ENCODE results near the gene ATP4B. TPM values are rescaled to one million over a fixed set of nuclear protein-coding genes. Genes with fewer than 3 reads are reported as not detected.

Gene ATP4B
- polyA plus RNA-seq, 4 donors = 0.54 TPM; not detected in 3

DNA sequence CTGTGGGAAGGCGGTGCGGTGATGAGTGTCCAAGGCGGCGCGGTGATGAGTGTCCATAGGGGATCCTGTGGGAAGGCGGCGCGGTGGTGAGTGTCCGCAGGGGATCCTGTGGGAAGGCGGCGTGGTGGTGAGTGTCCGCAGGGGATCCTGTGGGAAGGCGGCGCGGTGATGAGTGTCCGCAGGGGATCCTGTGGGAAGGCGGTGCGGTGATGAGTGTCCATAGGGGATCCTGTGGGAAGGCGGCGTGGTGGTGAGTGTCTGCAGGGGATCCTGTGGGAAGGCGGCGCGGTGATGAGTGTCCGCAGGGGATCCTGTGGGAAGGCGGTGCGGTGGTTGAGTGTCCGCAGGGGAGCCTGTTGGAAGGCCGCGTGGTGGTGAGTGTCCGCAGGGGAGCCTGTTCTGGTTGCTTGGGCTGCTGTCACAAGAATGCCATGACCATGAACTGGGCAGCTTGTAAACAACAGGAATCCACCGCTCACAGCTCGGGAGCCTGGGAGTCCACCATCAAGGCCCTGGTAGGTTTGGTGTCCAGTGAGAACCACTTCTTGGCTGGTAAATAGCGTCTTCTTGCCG, 52.0 kb downstream of the ATP4B start:
- peaks cover 0 to 8% of the 10 kb centered on the region in 2 donors for H3K9me3 ChIP-seq (ENCODE audit: control insufficient read depth in 2 of 2, insufficient read depth in 1 of 2, low read depth in 1 of 2, low read length in 1 of 2)
- H3K27ac ChIP-seq (ENCODE audit: low read depth in 1 of 3, low read length in 2 of 3) = no peak overlapping the region
- H3K4me1 ChIP-seq (ENCODE audit: control insufficient read depth in 3 of 3, insufficient read depth in 2 of 3, low read depth in 1 of 3, low read length in 2 of 3) = no peaks in the 10 kb centered on the region
- no peak for FAIRE-seq
- DNase-seq = no peak
- H3K36me3 ChIP-seq (ENCODE audit: control insufficient read depth in 3 of 3, insufficient read depth in 2 of 3, low read depth in 1 of 3, low read length in 3 of 3) = peaks cover 0 to 79% (median 5%) of the 10 kb centered on the region in 3 donors
- H3K4me3 ChIP-seq (ENCODE audit: low read depth in 1 of 3, low read length in 3 of 3) = no peak overlapping the region
- 96 to 98% (median 97%) methylated on average over 31 to 34 of the region's 34 CpGs for WGBS, 3 donors
- no peaks in the 10 kb centered on the region for H3K27me3 ChIP-seq (ENCODE audit: control insufficient read depth in 3 of 3, insufficient read depth in 3 of 3, low read length in 3 of 3)

DNA sequence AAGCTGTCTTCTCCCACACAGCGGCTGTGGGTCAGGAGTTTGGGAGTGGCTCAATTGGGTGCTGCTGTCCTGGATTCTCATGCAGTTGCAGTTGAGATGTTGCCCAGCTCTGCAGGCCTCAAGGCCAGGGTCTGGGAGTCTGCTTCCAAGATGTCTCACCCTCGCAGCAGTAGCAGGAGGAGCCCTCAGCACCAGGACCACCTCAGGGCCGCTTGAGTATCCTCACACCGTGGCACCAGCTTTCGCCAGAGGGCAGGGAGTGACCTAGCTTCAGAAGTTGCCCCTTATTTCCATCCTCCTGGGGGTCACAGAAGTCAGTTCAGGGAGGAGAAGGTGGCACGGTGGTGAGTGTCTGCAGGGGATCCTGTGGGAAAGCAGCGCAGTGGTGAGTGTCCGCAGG, 52.5 kb downstream of the ATP4B start:
- WGBS, 3 donors = 96 to 98% (median 97%) methylated on average over 8 of the region's 8 CpGs
- H3K27ac ChIP-seq (ENCODE audit: low read depth in 1 of 3, low read length in 2 of 3) = no peak overlapping the region
- FAIRE-seq (no peak), DNase-seq (no peak)
- H3K36me3 ChIP-seq (ENCODE audit: control insufficient read depth in 3 of 3, insufficient read depth in 2 of 3, low read depth in 1 of 3, low read length in 3 of 3) = peaks cover 0 to 80% (median 5%) of the 10 kb centered on the region in 3 donors
- peaks cover 0 to 12% of the 10 kb centered on the region in 2 donors for H3K9me3 ChIP-seq (ENCODE audit: control insufficient read depth in 2 of 2, insufficient read depth in 1 of 2, low read depth in 1 of 2, low read length in 1 of 2)
- H3K4me3 ChIP-seq (ENCODE audit: low read depth in 1 of 3, low read length in 3 of 3) = no peak overlapping the region
- no peaks in the 10 kb centered on the region for H3K27me3 ChIP-seq (ENCODE audit: control insufficient read depth in 3 of 3, insufficient read depth in 3 of 3, low read length in 3 of 3)
- no peaks in the 10 kb centered on the region for H3K4me1 ChIP-seq (ENCODE audit: control insufficient read depth in 3 of 3, insufficient read depth in 2 of 3, low read depth in 1 of 3, low read length in 2 of 3)

DNA sequence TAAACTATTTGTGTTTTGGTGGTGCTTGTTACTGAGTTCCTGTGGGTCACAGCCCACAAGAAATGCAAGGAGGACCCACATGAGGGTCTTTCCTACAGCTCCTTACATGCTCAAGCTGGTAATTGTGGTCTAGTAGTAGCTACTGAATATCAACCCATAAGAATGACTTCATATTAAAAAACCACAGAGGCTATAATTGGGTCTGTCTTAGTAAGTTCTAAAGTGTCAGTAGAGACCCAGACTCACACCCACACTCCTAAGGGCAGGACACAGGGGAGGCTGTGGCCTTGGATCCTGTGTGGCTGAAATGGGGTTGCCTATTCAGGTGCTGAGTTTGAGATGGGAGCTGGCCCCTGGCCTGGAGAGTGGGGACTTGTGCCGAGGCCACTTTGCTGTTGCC, 53.8 kb downstream of the ATP4B start:
- no peak for DNase-seq

DNA sequence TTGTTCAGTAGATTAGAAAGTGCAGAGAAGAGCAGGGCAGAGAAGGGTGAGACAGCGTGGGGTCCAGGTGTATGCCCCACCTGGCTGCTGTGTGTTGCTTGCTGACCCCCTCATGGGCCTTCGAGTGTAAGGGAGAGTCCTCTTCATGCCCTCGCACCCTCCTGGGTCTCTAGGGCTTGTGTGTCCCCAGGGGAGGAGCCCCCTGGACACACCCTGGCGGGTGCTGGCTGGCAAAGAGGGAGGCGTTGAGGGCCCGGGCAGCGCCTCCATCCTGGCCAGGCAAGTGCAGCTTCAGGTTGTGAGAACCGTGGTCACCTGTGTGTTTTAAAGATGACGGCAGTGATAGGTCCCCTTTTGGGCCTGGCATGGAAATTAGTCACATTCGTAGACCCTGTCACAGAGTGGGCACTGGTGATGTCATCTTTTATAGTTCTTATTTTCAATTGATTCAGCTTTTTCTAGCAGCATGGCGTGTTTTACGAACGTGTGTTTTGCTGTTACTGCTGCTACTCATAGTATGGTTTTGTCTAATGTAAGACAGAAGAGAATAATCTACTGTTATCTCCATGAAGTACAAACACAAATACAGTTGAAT, 54.8 kb downstream of the ATP4B start:
- FAIRE-seq (no peak), DNase-seq (no peak)
- peaks cover 0 to 80% (median 5%) of the 10 kb centered on the region in 3 donors for H3K36me3 ChIP-seq (ENCODE audit: control insufficient read depth in 3 of 3, insufficient read depth in 2 of 3, low read depth in 1 of 3, low read length in 3 of 3)
- no peaks in the 10 kb centered on the region for H3K27me3 ChIP-seq (ENCODE audit: control insufficient read depth in 3 of 3, insufficient read depth in 3 of 3, low read length in 3 of 3)
- H3K9me3 ChIP-seq (ENCODE audit: control insufficient read depth in 2 of 2, insufficient read depth in 1 of 2, low read depth in 1 of 2, low read length in 1 of 2) = peaks cover 0 to 33% of the 10 kb centered on the region in 2 donors
- 85 to 90% (median 86%) methylated on average over 13 of the region's 13 CpGs for WGBS, 3 donors
- no peak overlapping the region for H3K27ac ChIP-seq (ENCODE audit: low read depth in 1 of 3, low read length in 2 of 3)
- H3K4me1 ChIP-seq (ENCODE audit: control insufficient read depth in 3 of 3, insufficient read depth in 2 of 3, low read depth in 1 of 3, low read length in 2 of 3) = no peaks in the 10 kb centered on the region
- H3K4me3 ChIP-seq (ENCODE audit: low read depth in 1 of 3, low read length in 3 of 3) = no peak overlapping the region

More for the DNA sequence above, 53.8 kb downstream of the ATP4B start:
- Histone ChIP-seq H3K4me3 (ENCODE audit: low read depth in 1 of 3, low read length in 3 of 3) (no peak overlapping the region), H3K4me1 (ENCODE audit: control insufficient read depth in 3 of 3, insufficient read depth in 2 of 3, low read depth in 1 of 3, low read length in 2 of 3) (no peaks in the 10 kb centered on the region), H3K27ac (ENCODE audit: low read depth in 1 of 3, low read length in 2 of 3) (no peak overlapping the region), H3K36me3 (ENCODE audit: control insufficient read depth in 3 of 3, insufficient read depth in 2 of 3, low read depth in 1 of 3, low read length in 3 of 3) (peaks cover 0 to 81% (median 5%) of the 10 kb centered on the region in 3 donors), H3K9me3 (ENCODE audit: control insufficient read depth in 2 of 2, insufficient read depth in 1 of 2, low read depth in 1 of 2, low read length in 1 of 2) (peaks cover 0 to 25% of the 10 kb centered on the region in 2 donors), H3K27me3 (ENCODE audit: control insufficient read depth in 3 of 3, insufficient read depth in 3 of 3, low read length in 3 of 3) (no peaks in the 10 kb centered on the region)
- WGBS, 3 donors = 78 to 100% (median 94%) methylated on average over 1 of the region's 1 CpG
- no peak for FAIRE-seq

DNA sequence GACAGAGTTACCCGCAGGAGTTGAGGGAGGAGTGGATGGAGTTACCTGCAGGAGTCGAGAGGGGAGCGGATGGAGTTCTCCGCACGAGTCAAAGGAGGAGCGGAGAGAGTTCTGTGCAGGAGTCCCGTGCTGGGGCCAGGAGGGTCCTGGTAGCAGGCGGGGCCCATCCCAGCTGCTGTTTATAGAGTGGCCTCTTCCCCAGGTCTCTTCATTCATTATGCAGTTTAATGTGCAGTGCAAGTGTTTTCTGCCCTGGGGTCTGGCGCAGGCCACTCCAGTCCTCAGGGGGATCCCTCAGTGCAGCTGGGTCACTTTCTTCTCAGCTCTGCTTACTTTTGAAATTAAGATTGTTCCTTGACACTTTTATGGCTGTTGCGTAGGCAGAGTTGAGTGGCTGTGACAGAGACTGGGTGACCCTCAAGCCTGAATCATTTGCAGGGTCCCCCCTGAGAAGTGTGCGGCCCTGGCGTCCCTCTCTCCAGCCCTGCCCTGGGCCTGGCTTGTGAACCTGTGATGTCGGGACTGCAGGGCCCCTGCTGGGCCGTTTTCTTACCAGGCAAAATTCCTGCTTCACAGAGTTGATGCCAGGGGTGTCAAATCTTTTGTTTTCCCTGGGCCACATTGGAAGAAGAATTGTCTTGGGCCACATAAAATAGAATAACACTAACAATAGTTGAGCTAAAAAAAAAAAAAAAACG, 55.6 kb downstream of the ATP4B start:
- peaks cover 0 to 37% of the 10 kb centered on the region in 2 donors for H3K9me3 ChIP-seq (ENCODE audit: control insufficient read depth in 2 of 2, insufficient read depth in 1 of 2, low read depth in 1 of 2, low read length in 1 of 2)
- no peaks in the 10 kb centered on the region for H3K27me3 ChIP-seq (ENCODE audit: control insufficient read depth in 3 of 3, insufficient read depth in 3 of 3, low read length in 3 of 3)
- H3K4me1 ChIP-seq (ENCODE audit: control insufficient read depth in 3 of 3, insufficient read depth in 2 of 3, low read depth in 1 of 3, low read length in 2 of 3) = no peaks in the 10 kb centered on the region
- no peak for DNase-seq
- FAIRE-seq = no peak
- H3K27ac ChIP-seq (ENCODE audit: low read depth in 1 of 3, low read length in 2 of 3) = no peak overlapping the region
- peaks cover 0 to 80% (median 5%) of the 10 kb centered on the region in 3 donors for H3K36me3 ChIP-seq (ENCODE audit: control insufficient read depth in 3 of 3, insufficient read depth in 2 of 3, low read depth in 1 of 3, low read length in 3 of 3)
- H3K4me3 ChIP-seq (ENCODE audit: low read depth in 1 of 3, low read length in 3 of 3) = no peak overlapping the region
- WGBS, 3 donors = 88 to 89% (median 89%) methylated on average over 15 of the region's 15 CpGs

DNA sequence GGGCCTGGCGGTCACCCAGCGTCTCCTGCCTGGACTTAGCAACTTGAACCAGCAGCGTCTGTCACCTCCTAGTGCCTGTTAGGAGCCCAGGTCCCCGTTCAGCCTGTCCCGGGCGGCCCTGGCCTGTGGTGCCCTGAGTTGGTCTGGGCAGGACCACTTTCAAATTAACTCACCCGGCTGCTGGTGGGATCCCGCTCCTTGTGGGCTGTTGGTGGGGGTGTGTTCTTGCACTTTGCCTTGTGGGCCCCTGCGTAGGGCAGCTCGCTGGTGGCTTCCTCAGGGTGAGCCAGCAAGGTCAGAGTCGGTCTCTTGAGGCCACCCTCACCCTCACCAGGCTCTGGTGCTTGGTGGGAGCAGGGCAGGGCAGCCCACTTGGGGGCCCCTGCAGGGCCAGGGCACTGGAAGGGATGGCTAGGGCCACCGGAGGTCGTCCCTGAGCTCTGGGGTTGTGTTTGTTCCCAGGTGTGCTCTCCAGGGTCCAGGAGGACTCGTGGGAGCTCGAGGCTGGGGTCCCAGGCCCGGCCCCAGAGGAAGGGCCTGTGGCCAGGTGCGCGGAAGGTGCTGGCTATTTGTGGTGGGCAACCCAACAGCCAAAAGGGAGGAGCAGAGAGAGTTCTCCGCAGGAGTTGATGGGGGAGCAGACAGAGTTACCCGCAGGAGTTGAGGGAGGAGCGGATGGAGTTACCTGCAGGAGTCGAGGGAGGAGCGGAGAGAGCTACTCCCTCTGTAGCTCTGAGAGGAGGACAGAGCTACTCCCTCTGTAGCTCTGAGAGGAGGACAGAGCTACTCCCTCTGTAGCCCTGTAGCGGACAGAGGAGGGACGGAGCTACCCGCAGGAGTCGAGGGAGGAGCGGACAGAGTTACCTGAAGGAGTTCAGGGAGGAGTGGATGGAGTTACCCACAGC, 56.6 kb downstream of the ATP4B start:
- DNase-seq = no peak
- no peak for FAIRE-seq
- no peaks in the 10 kb centered on the region for H3K4me1 ChIP-seq (ENCODE audit: control insufficient read depth in 3 of 3, insufficient read depth in 2 of 3, low read depth in 1 of 3, low read length in 2 of 3)
- peaks cover 0 to 37% of the 10 kb centered on the region in 2 donors for H3K9me3 ChIP-seq (ENCODE audit: control insufficient read depth in 2 of 2, insufficient read depth in 1 of 2, low read depth in 1 of 2, low read length in 1 of 2)
- no peak overlapping the region for H3K27ac ChIP-seq (ENCODE audit: low read depth in 1 of 3, low read length in 2 of 3)
- no peak overlapping the region for H3K4me3 ChIP-seq (ENCODE audit: low read depth in 1 of 3, low read length in 3 of 3)
- no peaks in the 10 kb centered on the region for H3K27me3 ChIP-seq (ENCODE audit: control insufficient read depth in 3 of 3, insufficient read depth in 3 of 3, low read length in 3 of 3)
- WGBS, 3 donors = 93 to 96% (median 95%) methylated on average over 28 of the region's 28 CpGs
- peaks cover 0 to 80% (median 5%) of the 10 kb centered on the region in 3 donors for H3K36me3 ChIP-seq (ENCODE audit: control insufficient read depth in 3 of 3, insufficient read depth in 2 of 3, low read depth in 1 of 3, low read length in 3 of 3)

DNA sequence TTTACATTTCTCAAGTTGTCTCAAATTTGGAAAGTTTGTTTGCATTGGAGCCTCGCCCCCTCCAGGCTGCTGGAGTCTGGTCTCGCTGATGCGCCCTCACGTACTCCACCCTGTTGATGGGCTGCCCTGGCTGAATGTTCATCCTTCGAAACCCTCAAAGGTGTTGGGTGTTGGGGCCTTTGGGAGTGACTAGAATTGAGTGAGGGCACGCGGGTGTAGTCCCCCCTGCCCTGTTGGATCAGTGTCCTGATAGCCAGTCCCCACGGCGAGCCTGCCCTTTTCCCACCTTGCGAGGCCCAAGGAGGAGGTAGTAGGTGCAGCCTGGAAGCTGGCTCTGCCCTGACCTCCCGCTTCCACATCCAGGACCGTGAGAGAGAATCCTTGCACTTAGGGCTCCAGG, 58.6 kb downstream of the ATP4B start:
- Histone ChIP-seq H3K4me3 (ENCODE audit: low read depth in 1 of 3, low read length in 3 of 3) (no peak overlapping the region), H3K27me3 (ENCODE audit: control insufficient read depth in 3 of 3, insufficient read depth in 3 of 3, low read length in 3 of 3) (no peaks in the 10 kb centered on the region), H3K27ac (ENCODE audit: low read depth in 1 of 3, low read length in 2 of 3) (no peak overlapping the region), H3K4me1 (ENCODE audit: control insufficient read depth in 3 of 3, insufficient read depth in 2 of 3, low read depth in 1 of 3, low read length in 2 of 3) (no peaks in the 10 kb centered on the region), H3K9me3 (ENCODE audit: control insufficient read depth in 2 of 2, insufficient read depth in 1 of 2, low read depth in 1 of 2, low read length in 1 of 2) (peaks cover 0 to 39% of the 10 kb centered on the region in 2 donors), H3K36me3 (ENCODE audit: control insufficient read depth in 3 of 3, insufficient read depth in 2 of 3, low read depth in 1 of 3, low read length in 3 of 3) (peaks cover 0 to 74% (median 2%) of the 10 kb centered on the region in 3 donors)
- DNase-seq (no peak), FAIRE-seq (no peak)
- 94 to 99% (median 98%) methylated on average over 12 of the region's 12 CpGs for WGBS, 3 donors
